ENCODE measurements around the gene C2CD3. TPM values are rescaled to one million over a fixed set of nuclear protein-coding genes. Genes with fewer than 3 reads are reported as not detected.

Gene C2CD3
- polyA plus RNA-seq, 3 donors, result 0.87 to 12.1 (median 2.9) TPM

DNA sequence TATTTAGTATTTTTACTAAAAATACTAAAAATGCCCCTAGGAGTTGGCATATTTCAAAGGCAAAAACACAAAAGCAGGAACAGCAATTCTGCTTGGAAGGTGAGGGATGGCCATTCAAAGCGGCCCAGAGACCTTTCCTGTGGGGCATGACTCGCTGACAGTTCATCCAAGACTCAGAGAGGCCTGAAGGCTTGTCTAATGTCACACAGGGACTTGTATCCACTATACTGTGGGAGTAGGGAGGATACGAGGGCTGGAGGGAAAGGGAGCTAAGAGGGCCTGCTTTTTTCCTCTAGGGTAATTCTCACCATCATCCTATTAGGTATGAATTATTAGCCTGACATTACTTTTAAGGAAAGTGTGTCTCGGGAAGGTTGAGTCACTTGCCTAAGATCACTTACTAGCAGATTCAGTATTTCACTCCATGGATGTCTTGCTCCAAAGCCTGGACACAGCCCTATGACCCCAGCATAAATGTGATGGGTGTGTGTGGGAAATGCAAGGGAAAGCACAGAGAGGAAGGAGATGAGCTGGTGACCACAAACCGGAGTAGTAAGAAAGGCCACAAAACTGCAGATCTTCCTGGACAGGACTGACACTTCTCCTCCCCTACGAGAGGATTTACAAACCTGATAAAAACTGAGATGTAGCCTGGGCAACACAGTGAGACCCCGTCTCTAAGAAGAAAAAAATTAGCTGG lies 145.2 kb downstream of the C2CD3 start:
- H3K36me3 ChIP-seq (replicated peaks in 1 of 2; ENCODE audit: control insufficient read depth in 1 of 2, insufficient read depth in 2 of 2, low read length in 2 of 2), result peaks cover 0 to 10% of the 10 kb centered on the region in 2 donors
- peak overlapping the region in 1 of 3 experiments; percentile 45 for H3K4me3 ChIP-seq (replicated peaks in 1 of 3; ENCODE audit: low read depth in 2 of 3, low read length in 3 of 3)
- TF ChIP-seq, protein P1, sequence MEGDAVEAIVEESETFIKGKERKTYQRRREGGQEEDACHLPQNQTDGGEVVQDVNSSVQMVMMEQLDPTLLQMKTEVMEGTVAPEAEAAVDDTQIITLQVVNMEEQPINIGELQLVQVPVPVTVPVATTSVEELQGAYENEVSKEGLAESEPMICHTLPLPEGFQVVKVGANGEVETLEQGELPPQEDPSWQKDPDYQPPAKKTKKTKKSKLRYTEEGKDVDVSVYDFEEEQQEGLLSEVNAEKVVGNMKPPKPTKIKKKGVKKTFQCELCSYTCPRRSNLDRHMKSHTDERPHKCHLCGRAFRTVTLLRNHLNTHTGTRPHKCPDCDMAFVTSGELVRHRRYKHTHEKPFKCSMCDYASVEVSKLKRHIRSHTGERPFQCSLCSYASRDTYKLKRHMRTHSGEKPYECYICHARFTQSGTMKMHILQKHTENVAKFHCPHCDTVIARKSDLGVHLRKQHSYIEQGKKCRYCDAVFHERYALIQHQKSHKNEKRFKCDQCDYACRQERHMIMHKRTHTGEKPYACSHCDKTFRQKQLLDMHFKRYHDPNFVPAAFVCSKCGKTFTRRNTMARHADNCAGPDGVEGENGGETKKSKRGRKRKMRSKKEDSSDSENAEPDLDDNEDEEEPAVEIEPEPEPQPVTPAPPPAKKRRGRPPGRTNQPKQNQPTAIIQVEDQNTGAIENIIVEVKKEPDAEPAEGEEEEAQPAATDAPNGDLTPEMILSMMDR (IDR thresholded peaks at IDR 0.05), result no peak
- no peaks in the 10 kb centered on the region for H3K9me3 ChIP-seq (replicated peaks in 1 of 2; ENCODE audit: control insufficient read depth in 1 of 2, insufficient read depth in 1 of 2, low read length in 2 of 2)
- peaks cover 0 to 4% (median 0%) of the 10 kb centered on the region in 7 donors for H3K9me3 Mint-ChIP-seq
- no peaks in the 10 kb centered on the region for H3K27me3 ChIP-seq (ENCODE audit: control insufficient read depth in 2 of 2, insufficient read depth in 2 of 2, low read length in 2 of 2)
- WGBS (ENCODE audit: insufficient coverage), result 82% methylated on average over 2 of the region's 7 CpGs
- peak overlapping the region in 6 of 7 donors; percentile 89 to 96 (median 90) for H3K27ac Mint-ChIP-seq
- peaks cover 65 to 66% of the 10 kb centered on the region in 2 donors for H3K4me1 ChIP-seq (ENCODE audit: control insufficient read depth in 1 of 2, insufficient read depth in 2 of 2, low read length in 2 of 2)
- peak overlapping the region; percentile 22 for H3K9ac ChIP-seq (ENCODE audit: insufficient read depth, low read length, poor library complexity, severe bottlenecking)
- H3K4me2 ChIP-seq (replicated peaks; ENCODE audit: extremely low read depth, low read length, poor library complexity, severe bottlenecking), result peak overlapping the region; percentile 47
- peaks cover 16 to 24% of the 10 kb centered on the region in 2 donors for H3K36me3 Mint-ChIP-seq
- peak overlapping the region; percentile 25 to 51 for H3K4me3 Mint-ChIP-seq
- intact Hi-C loops (cut with micrococcal nuclease), result no loop called here
- H3K27me3 Mint-ChIP-seq (ENCODE audit: low read depth in 3 of 3), result peaks cover 0 to 3% (median 0%) of the 10 kb centered on the region in 3 donors
- no peak overlapping the region for H2AFZ ChIP-seq (ENCODE audit: insufficient read depth, low read depth, low read length, poor library complexity, severe bottlenecking)
- H4K20me1 ChIP-seq (ENCODE audit: insufficient read depth, low read length), result no peaks in the 10 kb centered on the region
- peaks cover 26% of the 10 kb centered on the region for H3K4me1 Mint-ChIP-seq
- H3K27ac ChIP-seq (ENCODE audit: low read depth in 1 of 2, low read length in 2 of 2), result peak overlapping the region; percentile 76 to 94
- peak; percentile 54 to 88 (median 76) for DNase-seq
- no peaks in the 10 kb centered on the region for H3K79me2 ChIP-seq (ENCODE audit: insufficient read depth, low read length)

DNA sequence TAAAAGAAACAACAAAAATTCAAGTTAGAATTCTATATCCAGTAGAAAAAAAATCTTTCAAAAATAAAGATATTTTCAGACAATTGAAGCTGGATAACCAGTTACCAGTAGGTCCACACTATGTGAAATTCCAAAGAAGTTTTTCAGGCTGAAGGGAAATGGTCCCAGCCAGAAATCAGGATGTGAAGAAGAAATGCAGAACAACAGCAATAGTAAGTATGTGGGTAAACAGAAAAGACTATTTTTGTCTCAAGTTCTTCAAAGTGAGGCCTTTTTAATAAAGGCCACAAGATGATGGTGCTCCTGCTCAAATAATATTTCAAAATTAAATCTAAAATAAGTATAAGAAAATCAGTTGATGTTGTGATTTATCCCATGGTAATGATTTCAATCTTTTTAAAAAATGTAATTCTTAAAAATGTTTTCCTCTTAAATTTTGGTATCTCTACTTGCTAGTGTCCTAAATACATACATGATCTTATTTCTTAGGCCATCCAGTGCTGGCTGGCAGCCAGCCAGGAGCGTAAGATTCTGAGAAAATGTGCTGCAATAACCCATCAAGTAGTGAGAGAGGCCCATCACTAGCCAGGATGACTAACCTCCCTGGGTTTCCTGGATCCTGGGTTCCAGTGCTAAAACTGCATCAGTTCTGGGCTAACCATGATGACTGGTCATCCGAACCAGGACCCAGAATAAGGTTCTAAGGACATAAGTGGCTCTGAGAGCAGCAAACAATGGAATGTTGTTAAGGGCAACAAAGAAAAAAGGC lies 146.4 kb downstream of the C2CD3 start:
- Histone ChIP-seq H3K4me1 (ENCODE audit: control insufficient read depth in 1 of 2, insufficient read depth in 2 of 2, low read length in 2 of 2) (peaks cover 76 to 78% of the 10 kb centered on the region in 2 donors), H3K9me3 (replicated peaks in 1 of 2; ENCODE audit: control insufficient read depth in 1 of 2, insufficient read depth in 1 of 2, low read length in 2 of 2) (no peaks in the 10 kb centered on the region), H3K36me3 (replicated peaks in 1 of 2; ENCODE audit: control insufficient read depth in 1 of 2, insufficient read depth in 2 of 2, low read length in 2 of 2) (peaks cover 0 to 8% of the 10 kb centered on the region in 2 donors), H3K4me2 (replicated peaks; ENCODE audit: extremely low read depth, low read length, poor library complexity, severe bottlenecking) (peak overlapping the region; percentile 64), H3K4me3 (replicated peaks in 1 of 3; ENCODE audit: low read depth in 2 of 3, low read length in 3 of 3) (peak overlapping the region in 1 of 3 experiments; percentile 62), H2AFZ (ENCODE audit: insufficient read depth, low read depth, low read length, poor library complexity, severe bottlenecking) (no peak overlapping the region), H3K27ac (ENCODE audit: low read depth in 1 of 2, low read length in 2 of 2) (peak overlapping the region; percentile 62 to 94), H3K9ac (ENCODE audit: insufficient read depth, low read length, poor library complexity, severe bottlenecking) (peak overlapping the region; percentile 22), H3K79me2 (ENCODE audit: insufficient read depth, low read length) (peaks cover 1% of the 10 kb centered on the region), H4K20me1 (ENCODE audit: insufficient read depth, low read length) (no peaks in the 10 kb centered on the region), H3K27me3 (ENCODE audit: control insufficient read depth in 2 of 2, insufficient read depth in 2 of 2, low read length in 2 of 2) (no peaks in the 10 kb centered on the region)
- WGBS (ENCODE audit: insufficient coverage), result 0% methylated on average over 1 of the region's 2 CpGs
- H3K9me3 Mint-ChIP-seq, result peaks cover 0 to 4% (median 0%) of the 10 kb centered on the region in 7 donors
- H3K36me3 Mint-ChIP-seq, result peaks cover 18 to 19% of the 10 kb centered on the region in 2 donors
- peak overlapping the region in 6 of 7 donors; percentile 84 to 96 (median 90) for H3K27ac Mint-ChIP-seq
- peaks cover 0 to 3% (median 0%) of the 10 kb centered on the region in 3 donors for H3K27me3 Mint-ChIP-seq (ENCODE audit: low read depth in 3 of 3)
- intact Hi-C loops (cut with micrococcal nuclease), result loop anchor here in 1 of 2 donors (5.0 kb wide), 1 partner anchor 42 kb away; the partner anchor contains the start of gene UCP2
- TF ChIP-seq, protein P1 (IDR thresholded peaks at IDR 0.05), result no peak
- peak; percentile 85 to 86 (median 85) for DNase-seq
- peaks cover 26% of the 10 kb centered on the region for H3K4me1 Mint-ChIP-seq
- H3K4me3 Mint-ChIP-seq, result no peak overlapping the region

Data from CD14-positive monocyte (primary cell).